Astrocyte of the cerebellum (primary cell): Measurements from ENCODE around the gene DNMT1.

Experiments used
- DNase-seq: peaks from one replicate; pipeline ENCODE4 v3.0.0-alpha.2; 2011; ENCODE audit warnings: low read depth
- H3K4me3 ChIP-seq: 2 replicates; pipeline ENCODE4 v1.5.1; 2011; ENCODE audit warnings: mild to moderate bottlenecking, low read depth, low read length, moderate library complexity
- CTCF ChIP-seq: IDR thresholded peaks from 2 replicates; pipeline ENCODE4 v1.5.1; 2012; ENCODE audit warnings: low read length, low read depth, moderate library complexity, mild to moderate bottlenecking; ENCODE audit errors: missing control alignments
- in situ Hi-C: cut with HindIII; loops from 2 replicates; pipeline ENCODE4 v1.10.0; 2017; ENCODE audit warnings: low sequenced_read_pairs

Gene DNMT1

GRCh38 chr19:10158485-10158884, 36.3 kb downstream of the DNMT1 start:
- no peak overlapping the region for H3K4me3 ChIP-seq
- no peak for DNase-seq
- in situ Hi-C loops: no loop called here
- TF ChIP-seq CTCF: no peak

- no peak for DNase-seq
- in situ Hi-C loops: no loop called here
- no peak for TF ChIP-seq CTCF
- H3K4me3 ChIP-seq: no peak overlapping the region
These were observed 36.7 kb downstream of the DNMT1 start for GRCh38 chr19:10158071-10158470.

- no peak for DNase-seq
- no peak for TF ChIP-seq CTCF
- in situ Hi-C loops: no loop called here
- H3K4me3 ChIP-seq: no peak overlapping the region
These were observed 38.9 kb downstream of the DNMT1 start for GRCh38 chr19:10155839-10156238.

DNA sequence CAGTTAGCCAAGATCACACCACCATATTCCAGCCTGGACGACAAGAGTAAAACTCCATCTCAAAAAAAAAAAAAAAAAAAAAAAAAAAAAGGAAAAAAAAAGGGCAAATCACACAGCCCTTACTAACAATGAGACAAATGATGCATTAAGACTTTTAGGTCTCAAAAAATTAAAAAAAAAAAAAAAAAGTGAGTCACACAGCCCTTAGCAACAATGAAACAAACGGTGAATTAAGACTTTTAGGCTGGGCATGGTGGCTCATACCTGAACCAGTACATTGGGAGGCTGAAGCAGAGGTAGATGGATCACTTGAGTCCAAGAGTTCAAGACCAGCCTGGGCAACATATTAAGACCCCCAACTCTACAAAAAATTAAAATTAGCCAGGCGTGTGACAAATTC, 42.7 kb downstream of the DNMT1 start:
- DNase-seq: no peak
- TF ChIP-seq CTCF: no peak
- no peak overlapping the region for H3K4me3 ChIP-seq
- in situ Hi-C loops: no loop called here

DNA sequence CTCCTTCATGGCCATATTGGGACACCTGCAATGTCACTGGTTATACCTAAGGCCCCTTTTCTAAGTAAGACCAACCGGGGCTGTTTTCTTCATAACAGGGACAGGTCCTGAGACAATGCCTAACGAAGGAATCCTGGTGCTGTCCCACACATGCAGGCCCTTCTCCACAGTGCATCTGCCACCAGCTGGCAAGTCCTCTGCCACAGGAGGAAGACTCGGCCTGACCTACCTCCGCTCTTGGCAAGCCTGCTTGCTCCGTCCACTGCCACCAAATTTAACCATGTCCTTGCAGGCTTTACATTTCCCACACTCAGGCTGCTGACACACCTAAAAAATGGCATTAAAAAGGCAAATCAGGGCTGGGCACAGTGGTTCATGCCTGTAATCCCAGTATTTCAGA, 43.2 kb downstream of the DNMT1 start:
- DNase-seq: no peak
- in situ Hi-C loops: no loop called here
- no peak overlapping the region for H3K4me3 ChIP-seq
- TF ChIP-seq CTCF: no peak

DNA sequence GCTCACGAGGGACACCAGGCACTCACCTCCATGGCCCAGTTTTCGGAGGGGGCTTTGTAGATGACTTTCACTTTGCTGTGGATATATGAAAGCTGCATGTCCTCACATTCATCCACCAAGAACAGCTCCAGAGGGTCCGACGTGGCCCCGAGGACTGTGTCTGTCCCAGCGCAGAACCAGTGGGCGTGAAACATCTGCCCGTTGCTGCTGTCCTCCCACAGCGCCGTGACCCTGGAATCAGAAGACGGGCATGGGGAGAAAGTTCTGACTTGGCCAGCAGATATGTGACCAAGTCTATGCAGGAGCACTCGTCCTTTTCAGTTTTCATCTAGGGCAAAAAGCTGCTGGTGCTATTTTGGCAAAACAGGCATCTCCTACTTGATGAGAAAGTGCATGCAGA, 45.3 kb downstream of the DNMT1 start:
- in situ Hi-C loops: no loop called here
- no peak for DNase-seq
- no peak overlapping the region for H3K4me3 ChIP-seq
- TF ChIP-seq CTCF: no peak

GRCh38 chr19:10146142-10146541, 48.6 kb downstream of the DNMT1 start:
- no peak for TF ChIP-seq CTCF
- in situ Hi-C loops: no loop called here
- no peak overlapping the region for H3K4me3 ChIP-seq
- no peak for DNase-seq
